ENCODE results near the gene TPK1. TPM values are rescaled to one million over a fixed set of nuclear protein-coding genes. Genes with fewer than 3 reads are reported as not detected.
"Not testable (repeated sequence)": the region's sequence is repeated elsewhere in the genome, so short reads cannot be mapped to it uniquely, and the experiment has no call there.

The TPK1 gene
- total RNA-seq, 4 donors from 2014 or later = 0.59 to 178 (median 8.8) TPM

DNA sequence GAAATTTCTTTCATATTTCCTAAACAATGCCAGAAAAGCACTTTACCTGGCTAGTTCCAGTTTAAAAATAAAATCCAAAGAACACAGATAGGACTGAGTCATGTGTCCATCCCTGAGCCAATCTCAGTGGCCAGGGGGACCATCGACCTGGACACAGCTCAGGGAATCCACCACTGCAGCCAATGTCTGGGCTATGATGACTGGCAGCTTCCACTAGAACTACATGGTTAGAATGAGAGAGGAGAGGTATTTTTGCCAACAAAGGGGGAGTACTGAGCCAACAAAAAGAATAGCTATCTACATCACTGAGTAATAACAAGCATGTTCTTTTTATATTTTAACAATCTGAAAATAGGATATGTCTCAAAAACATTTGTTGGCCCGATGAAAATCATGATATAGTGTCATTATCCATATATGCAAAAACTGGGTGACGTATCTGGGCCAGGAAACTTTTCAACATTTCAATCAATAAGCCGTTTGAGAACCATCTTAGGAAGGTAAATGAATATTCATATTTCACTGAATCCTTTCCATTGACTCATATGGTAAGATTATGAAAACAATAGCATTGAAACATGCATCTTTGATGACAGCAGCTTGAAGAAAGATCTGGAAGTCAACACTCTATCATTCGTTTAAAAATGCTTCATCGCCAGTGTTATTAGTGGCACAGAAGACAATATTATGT, 104.0 kb downstream of the TPK1 start:
- no peaks in the 10 kb centered on the region for H3K9me3 ChIP-seq
- intact Hi-C loops (cut with DNase I; ENCODE audit: low total_unique reads) = no loop called here
- TF ChIP-seq, protein P1, sequence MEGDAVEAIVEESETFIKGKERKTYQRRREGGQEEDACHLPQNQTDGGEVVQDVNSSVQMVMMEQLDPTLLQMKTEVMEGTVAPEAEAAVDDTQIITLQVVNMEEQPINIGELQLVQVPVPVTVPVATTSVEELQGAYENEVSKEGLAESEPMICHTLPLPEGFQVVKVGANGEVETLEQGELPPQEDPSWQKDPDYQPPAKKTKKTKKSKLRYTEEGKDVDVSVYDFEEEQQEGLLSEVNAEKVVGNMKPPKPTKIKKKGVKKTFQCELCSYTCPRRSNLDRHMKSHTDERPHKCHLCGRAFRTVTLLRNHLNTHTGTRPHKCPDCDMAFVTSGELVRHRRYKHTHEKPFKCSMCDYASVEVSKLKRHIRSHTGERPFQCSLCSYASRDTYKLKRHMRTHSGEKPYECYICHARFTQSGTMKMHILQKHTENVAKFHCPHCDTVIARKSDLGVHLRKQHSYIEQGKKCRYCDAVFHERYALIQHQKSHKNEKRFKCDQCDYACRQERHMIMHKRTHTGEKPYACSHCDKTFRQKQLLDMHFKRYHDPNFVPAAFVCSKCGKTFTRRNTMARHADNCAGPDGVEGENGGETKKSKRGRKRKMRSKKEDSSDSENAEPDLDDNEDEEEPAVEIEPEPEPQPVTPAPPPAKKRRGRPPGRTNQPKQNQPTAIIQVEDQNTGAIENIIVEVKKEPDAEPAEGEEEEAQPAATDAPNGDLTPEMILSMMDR (IDR thresholded peaks at IDR 0.05) = no peak
- no peak for TF ChIP-seq POLR2A (IDR thresholded peaks at IDR 0.05)
- DNase-seq = no peak
- H3K4me1 ChIP-seq = no peaks in the 10 kb centered on the region
- no peaks in the 10 kb centered on the region for H3K36me3 ChIP-seq
- H3K27me3 ChIP-seq = no peaks in the 10 kb centered on the region
- no peak overlapping the region for H3K27ac ChIP-seq
- H3K4me3 ChIP-seq = no peak overlapping the region

DNA sequence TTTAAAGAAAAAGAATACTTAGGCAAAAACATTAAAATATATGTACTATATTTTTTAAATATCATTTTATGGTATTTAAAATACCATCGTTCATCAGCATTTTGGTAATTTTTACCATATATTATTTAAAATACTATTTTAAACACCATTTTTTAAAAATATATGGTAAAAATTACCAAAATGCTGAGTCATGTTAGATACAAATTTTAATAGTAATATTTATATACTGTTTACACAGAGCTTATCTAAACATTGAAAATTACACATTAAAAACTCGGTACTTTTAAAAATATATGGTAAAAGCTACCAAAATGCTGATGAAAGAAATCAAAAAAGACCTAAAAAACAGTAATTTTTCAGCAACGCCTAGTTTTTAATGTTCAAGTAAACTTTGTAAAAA, 105.6 kb downstream of the TPK1 start:
- Histone ChIP-seq H3K9me3 (no peaks in the 10 kb centered on the region), H3K4me3 (no peak overlapping the region), H3K27me3 (no peaks in the 10 kb centered on the region), H3K4me1 (no peaks in the 10 kb centered on the region), H3K36me3 (no peaks in the 10 kb centered on the region), H3K27ac (no peak overlapping the region)
- DNase-seq = no peak
- TF ChIP-seq, protein P1 (IDR thresholded peaks at IDR 0.05) = no peak
- no peak for TF ChIP-seq POLR2A (IDR thresholded peaks at IDR 0.05)
- intact Hi-C loops (cut with DNase I; ENCODE audit: low total_unique reads) = no loop called here

DNA sequence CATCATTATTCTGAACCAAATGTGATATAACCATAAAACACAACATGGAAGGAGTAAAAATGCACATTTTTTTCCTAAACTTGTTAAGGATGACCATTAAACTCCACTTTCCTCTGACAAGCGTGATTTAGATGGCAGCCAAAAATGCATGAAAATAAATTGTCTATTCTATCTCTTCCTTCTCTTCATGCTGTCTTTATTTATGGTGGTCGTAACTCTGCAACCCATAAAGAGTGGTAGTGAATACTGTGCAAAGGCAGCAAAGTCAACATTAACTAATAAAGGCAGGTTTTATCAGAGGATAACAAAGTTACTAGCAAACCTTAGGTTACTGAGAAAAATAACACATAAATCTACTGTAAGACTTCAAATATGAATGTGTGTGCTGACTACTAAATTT, 106.6 kb downstream of the TPK1 start:
- H3K4me3 ChIP-seq = no peak overlapping the region
- TF ChIP-seq, protein P1 (IDR thresholded peaks at IDR 0.05) = no peak
- no peak for TF ChIP-seq POLR2A (IDR thresholded peaks at IDR 0.05)
- no peak overlapping the region for H3K27ac ChIP-seq
- no peaks in the 10 kb centered on the region for H3K36me3 ChIP-seq
- no peak for DNase-seq
- intact Hi-C loops (cut with DNase I; ENCODE audit: low total_unique reads) = no loop called here
- no peaks in the 10 kb centered on the region for H3K9me3 ChIP-seq
- H3K27me3 ChIP-seq = no peaks in the 10 kb centered on the region
- no peaks in the 10 kb centered on the region for H3K4me1 ChIP-seq

DNA sequence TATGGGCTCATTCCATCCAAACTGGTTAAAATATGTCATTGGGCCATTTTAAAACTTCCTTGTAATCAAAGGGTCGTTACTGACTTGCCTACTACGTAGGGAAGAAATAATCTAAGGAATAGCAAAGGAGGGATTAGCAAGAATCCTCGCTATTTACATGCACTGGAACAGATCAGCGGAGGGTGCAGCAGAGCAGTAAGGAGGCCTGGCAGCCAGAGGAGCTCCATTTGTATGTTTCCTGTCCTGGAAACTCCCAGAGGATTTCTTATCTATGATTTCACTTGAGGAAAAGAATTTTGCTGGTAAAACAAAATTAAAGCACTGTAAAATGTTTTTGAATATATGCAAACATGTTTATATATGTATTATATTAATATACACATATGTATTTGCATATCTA, 107.3 kb downstream of the TPK1 start:
- no peaks in the 10 kb centered on the region for H3K27me3 ChIP-seq
- no peak overlapping the region for H3K27ac ChIP-seq
- TF ChIP-seq, protein P1 (IDR thresholded peaks at IDR 0.05) = no peak
- TF ChIP-seq POLR2A (IDR thresholded peaks at IDR 0.05) = no peak
- no peak overlapping the region for H3K4me3 ChIP-seq
- H3K36me3 ChIP-seq = no peaks in the 10 kb centered on the region
- H3K4me1 ChIP-seq = no peaks in the 10 kb centered on the region
- intact Hi-C loops (cut with DNase I; ENCODE audit: low total_unique reads) = no loop called here
- DNase-seq = no peak
- H3K9me3 ChIP-seq = no peaks in the 10 kb centered on the region

DNA sequence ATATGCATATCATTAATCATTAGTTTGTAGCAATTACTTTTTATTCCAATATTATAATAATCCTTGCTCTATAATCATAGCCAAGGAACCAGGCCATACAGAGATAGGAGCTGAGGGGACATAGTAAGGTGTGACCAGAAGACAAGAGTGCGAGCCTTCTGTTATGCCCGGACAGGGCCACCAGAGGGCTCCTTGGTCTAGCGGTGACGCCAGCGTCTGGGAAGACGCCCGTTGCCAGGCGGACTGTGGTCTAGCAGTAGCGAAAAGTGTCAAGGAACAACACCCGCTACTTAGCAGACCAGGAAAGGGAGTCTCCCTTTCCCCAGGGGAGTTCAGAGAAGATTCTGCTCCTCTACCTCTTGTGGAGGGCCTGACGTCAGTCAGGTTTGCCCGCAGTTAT, 109.0 kb downstream of the TPK1 start:
- H3K9me3 ChIP-seq; DNase-seq; H3K36me3 ChIP-seq; H3K27ac ChIP-seq; H3K4me1 ChIP-seq; intact Hi-C loops (cut with DNase I; ENCODE audit: low total_unique reads); H3K27me3 ChIP-seq; H3K4me3 ChIP-seq: not testable (repeated sequence)

DNA sequence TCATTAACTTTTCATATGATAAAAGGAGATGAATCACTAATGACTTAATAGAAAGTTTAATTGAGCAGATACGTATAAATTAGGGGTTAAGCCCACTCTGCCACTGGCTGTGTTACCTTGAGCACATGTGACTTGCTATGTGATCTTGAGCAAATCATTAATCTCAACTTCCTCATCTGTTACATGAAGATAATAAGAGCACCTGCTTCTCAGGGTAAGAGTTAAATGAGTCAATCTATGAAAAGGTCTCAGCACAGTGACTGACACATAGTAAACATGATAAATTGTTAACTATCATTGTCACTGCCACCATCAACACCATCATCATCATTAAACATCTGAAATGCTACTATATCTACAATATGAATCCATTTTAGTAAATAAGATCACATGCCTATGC, 110.8 kb downstream of the TPK1 start:
- Histone ChIP-seq H3K36me3 (no peaks in the 10 kb centered on the region), H3K9me3 (no peaks in the 10 kb centered on the region)

More for the DNA sequence above, 110.8 kb downstream of the TPK1 start:
- H3K27ac ChIP-seq = no peak overlapping the region
- H3K4me3 ChIP-seq = no peak overlapping the region
- intact Hi-C loops (cut with DNase I; ENCODE audit: low total_unique reads) = no loop called here
- TF ChIP-seq, protein P1 (IDR thresholded peaks at IDR 0.05) = no peak
- no peak for TF ChIP-seq POLR2A (IDR thresholded peaks at IDR 0.05)
- H3K27me3 ChIP-seq = no peaks in the 10 kb centered on the region
- H3K4me1 ChIP-seq = no peaks in the 10 kb centered on the region
- no peak for DNase-seq

Measured in uterus (tissue), 4 donors.